Subcutaneous adipose tissue (tissue), 4 donors: ENCODE results near the gene CAMTA1. TPM values are rescaled to one million over a fixed set of nuclear protein-coding genes. Genes with fewer than 3 reads are reported as not detected.

ENCODE experiments used
- CTCF ChIP-seq: fragments of 450-650 bp; IDR thresholded peaks from one replicate; pipeline ENCODE4 v1.5.1; 2016; ENCODE audit warnings: low read depth, mild to moderate bottlenecking, control low read depth, antibody characterized with exemption, moderate library complexity
- total RNA-seq, 4 donors: library from RNA; depleted of rRNA; stranded (reverse); fragments of >200 nt; gene quantifications; one replicate each; pipeline ENCODE4 v1.1.0, GENCODE V29; 2016

The CAMTA1 gene
- total RNA-seq, 4 donors from 2014 or later = 58.6 to 82.5 (median 78.0) TPM

- TF ChIP-seq CTCF = no peak
These were observed 765.1 kb downstream of the CAMTA1 start for GRCh38 chr1:7550261-7550865.

GRCh38 chr1:7550981-7551380, 765.7 kb downstream of the CAMTA1 start:
- no peak for TF ChIP-seq CTCF

- TF ChIP-seq CTCF = no peak
These were observed 766.2 kb downstream of the CAMTA1 start for GRCh38 chr1:7551442-7551841.

GRCh38 chr1:7552402-7552801, 767.1 kb downstream of the CAMTA1 start:
- TF ChIP-seq CTCF = no peak

GRCh38 chr1:7553042-7553690, 767.9 kb downstream of the CAMTA1 start:
- TF ChIP-seq CTCF = no peak

GRCh38 chr1:7554385-7555235, 769.4 kb downstream of the CAMTA1 start:
- no peak for TF ChIP-seq CTCF
